Hepatocyte (in vitro differentiated cells): ENCODE results near the gene UBXN2A. TPM values are rescaled to one million over a fixed set of nuclear protein-coding genes. Genes with fewer than 3 reads are reported as not detected.

Source experiments
- DNase-seq: peaks from one replicate; pipeline ENCODE4 v3.0.0-alpha.2; 2016; ENCODE audit warnings: low spot score
- H2AFZ ChIP-seq: fragments of 200-600 bp; sonication (generic); 2 replicates; pipeline ENCODE4 v1.6.0; 2016; ENCODE audit warnings: antibody characterized with exemption, mild to moderate bottlenecking
- H3K27ac ChIP-seq: fragments of 200-600 bp; sonication (generic); 2 replicates; pipeline ENCODE4 v1.5.1; 2016; ENCODE audit warnings: mild to moderate bottlenecking
- H3K27me3 ChIP-seq: fragments of 200-600 bp; sonication (generic); 2 replicates; pipeline ENCODE4 v1.6.1; 2016
- H3K36me3 ChIP-seq: fragments of 200-600 bp; sonication (generic); replicated peaks from 2 replicates; pipeline ENCODE4 v1.5.1; 2016; ENCODE audit warnings: low read depth; ENCODE audit not compliant: insufficient read depth
- H3K4me1 ChIP-seq: fragments of 200-600 bp; sonication (generic); 2 replicates; pipeline ENCODE4 v1.5.1; 2016; ENCODE audit warnings: mild to moderate bottlenecking, moderate library complexity; ENCODE audit not compliant: insufficient read depth
- H3K4me2 ChIP-seq: fragments of 200-600 bp; sonication (generic); 2 replicates; pipeline ENCODE4 v1.6.0; 2016
- H3K4me3 ChIP-seq: fragments of 200-600 bp; sonication (generic); 2 replicates; pipeline ENCODE4 v1.5.1; 2016; ENCODE audit warnings: mild to moderate bottlenecking
- H3K79me2 ChIP-seq: fragments of 200-600 bp; sonication (generic); 2 replicates; pipeline ENCODE4 v1.6.0; 2017; ENCODE audit warnings: mild to moderate bottlenecking
- H3K9me2 ChIP-seq: fragments of 200-600 bp; sonication (generic); replicated peaks from 2 replicates; pipeline ENCODE4 v1.6.0; 2017; ENCODE audit warnings: mild to moderate bottlenecking; ENCODE audit not compliant: insufficient read depth
- H3K9me3 ChIP-seq: fragments of 200-600 bp; sonication (generic); 2 replicates; pipeline ENCODE4 v1.5.1; 2016; ENCODE audit warnings: low read depth, mild to moderate bottlenecking
- H4K20me1 ChIP-seq: fragments of 200-600 bp; sonication (generic); 2 replicates; pipeline ENCODE4 v1.6.0; 2016; ENCODE audit warnings: mild to moderate bottlenecking; ENCODE audit not compliant: insufficient read depth, poor library complexity, severe bottlenecking
- EZH2 ChIP-seq: fragments of 200-600 bp; sonication (generic); IDR thresholded peaks from 2 replicates; pipeline ENCODE4 v1.6.1; 2016; ENCODE audit warnings: antibody characterized with exemption, mild to moderate bottlenecking, borderline replicate concordance
- EZH2phosphoT487 ChIP-seq: fragments of 200-600 bp; sonication (generic); IDR thresholded peaks from one replicate; pipeline ENCODE4 v1.6.1; 2018; ENCODE audit warnings: antibody characterized with exemption, mild to moderate bottlenecking, low read depth, moderate library complexity; ENCODE audit not compliant: unreplicated experiment, severe bottlenecking
- WGBS: methylation state at CpG from one replicate; pipeline ENCODE4 v1.1.6; 2016; ENCODE audit warnings: low lambda C conversion rate; ENCODE audit errors: missing lambda C conversion rate; 5-methylcytosine and 5-hydroxymethylcytosine counted together
- polyA plus RNA-seq: library from polyadenylated mRNA; unstranded; fragments of >200 nt; fragmentation: Nextera tagmentation; extraction: Ambion mirVana; gene quantifications from 2 replicates; pipeline ENCODE4 v1.2.1, GENCODE V29; 2016
- total RNA-seq: library from RNA; depleted of rRNA; stranded (reverse); fragments of >200 nt; gene quantifications from 2 replicates; pipeline ENCODE4 v1.2.3, GENCODE V29; 2014
- TF ChIP-seq, protein P1 (sequence below): fragments of 200-600 bp; sonication (generic); IDR thresholded peaks from 2 replicates; pipeline ENCODE4 v1.5.1; 2016; ENCODE audit warnings: antibody characterized with exemption, mild to moderate bottlenecking; ENCODE audit not compliant: poor library complexity

The UBXN2A gene
- total and polyA plus RNA-seq, 2 experiments from 2014 or later: 15.9 to 16.4 TPM

DNA sequence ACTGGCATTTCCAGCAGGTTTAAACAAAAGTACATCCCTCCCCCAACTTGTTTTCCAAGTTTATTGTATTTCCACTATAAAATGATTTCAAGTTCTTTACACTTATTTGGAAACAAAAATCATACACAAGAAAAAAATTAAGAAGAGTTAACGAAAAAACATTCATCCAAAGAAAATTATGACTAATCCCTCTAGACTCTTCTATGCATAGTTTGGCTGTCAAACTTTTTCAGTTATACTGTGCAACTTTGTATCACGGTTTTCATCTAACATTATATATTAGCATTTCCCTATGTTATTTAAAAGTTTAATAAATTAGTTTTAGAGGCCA lies 106.3 kb downstream of the UBXN2A start:
- Histone ChIP-seq H3K36me3 (no peaks in the 10 kb centered on the region), H3K4me3 (peak overlapping the region; percentile 45), H3K4me1 (peaks cover 10% of the 10 kb centered on the region), H3K79me2 (peaks cover 5% of the 10 kb centered on the region), H3K9me3 (no peaks in the 10 kb centered on the region), H4K20me1 (no peaks in the 10 kb centered on the region), H2AFZ (peak overlapping the region; percentile 51), H3K27me3 (no peaks in the 10 kb centered on the region), H3K9me2 (no peaks in the 10 kb centered on the region), H3K27ac (no peak overlapping the region), H3K4me2 (peak overlapping the region; percentile 76)
- TF ChIP-seq EZH2 (no peak), EZH2phosphoT487 (no peak)
- TF ChIP-seq, protein P1, sequence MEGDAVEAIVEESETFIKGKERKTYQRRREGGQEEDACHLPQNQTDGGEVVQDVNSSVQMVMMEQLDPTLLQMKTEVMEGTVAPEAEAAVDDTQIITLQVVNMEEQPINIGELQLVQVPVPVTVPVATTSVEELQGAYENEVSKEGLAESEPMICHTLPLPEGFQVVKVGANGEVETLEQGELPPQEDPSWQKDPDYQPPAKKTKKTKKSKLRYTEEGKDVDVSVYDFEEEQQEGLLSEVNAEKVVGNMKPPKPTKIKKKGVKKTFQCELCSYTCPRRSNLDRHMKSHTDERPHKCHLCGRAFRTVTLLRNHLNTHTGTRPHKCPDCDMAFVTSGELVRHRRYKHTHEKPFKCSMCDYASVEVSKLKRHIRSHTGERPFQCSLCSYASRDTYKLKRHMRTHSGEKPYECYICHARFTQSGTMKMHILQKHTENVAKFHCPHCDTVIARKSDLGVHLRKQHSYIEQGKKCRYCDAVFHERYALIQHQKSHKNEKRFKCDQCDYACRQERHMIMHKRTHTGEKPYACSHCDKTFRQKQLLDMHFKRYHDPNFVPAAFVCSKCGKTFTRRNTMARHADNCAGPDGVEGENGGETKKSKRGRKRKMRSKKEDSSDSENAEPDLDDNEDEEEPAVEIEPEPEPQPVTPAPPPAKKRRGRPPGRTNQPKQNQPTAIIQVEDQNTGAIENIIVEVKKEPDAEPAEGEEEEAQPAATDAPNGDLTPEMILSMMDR: no peak
- 1% methylated on average over 2 of the region's 2 CpGs for WGBS
- no peak for DNase-seq

DNA sequence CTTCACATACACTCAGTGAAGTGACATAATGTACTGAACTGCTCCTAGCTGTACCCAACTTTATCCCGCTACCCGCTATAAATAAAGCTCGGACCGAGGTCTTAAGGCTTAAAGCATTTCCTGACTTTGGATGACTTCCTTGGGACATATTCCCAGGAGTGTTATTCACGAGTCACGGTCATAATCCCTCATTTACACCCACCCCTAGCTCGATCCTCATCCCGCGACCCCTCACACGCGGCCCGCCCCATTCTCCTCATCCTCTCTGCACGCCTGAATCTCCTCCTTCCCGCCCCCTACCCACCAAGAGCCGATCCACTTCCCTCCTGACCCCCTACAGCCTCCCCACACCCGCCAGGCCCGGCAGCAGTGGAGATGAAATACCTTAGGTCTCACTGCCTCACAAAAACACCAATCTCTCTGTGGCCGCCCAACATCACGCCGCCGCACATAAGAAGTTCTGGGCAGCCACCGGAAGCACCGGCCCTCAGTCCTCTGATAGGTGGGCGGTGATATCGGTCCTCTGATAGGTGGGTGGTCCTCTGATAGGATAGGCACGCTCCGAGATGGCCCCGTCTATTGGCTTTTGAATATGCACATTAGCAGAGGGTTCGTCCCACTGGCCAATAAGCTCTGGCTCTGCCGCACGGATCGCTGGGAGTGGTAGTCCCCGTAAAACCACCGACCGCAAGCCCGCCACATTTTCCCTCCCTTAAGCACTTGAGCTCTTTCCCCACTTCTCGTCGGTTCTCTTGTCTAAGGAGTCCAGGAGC lies 106.9 kb downstream of the UBXN2A start, which contains the start of gene WDCP:
TSS of gene WDCP (minus strand) at position 462 of the 773 bp plus-strand sequence. CDS start 7,897 bp downstream, outside the sequence.
- WGBS: under 1% methylated on average over 30 of the region's 38 CpGs
- Histone ChIP-seq H3K4me3 (peak within 1 kb of the TSS; percentile 45), H3K4me2 (peak within 1 kb of the TSS; percentile 76), H3K36me3 (no peaks in the 10 kb centered on the region), H4K20me1 (no peaks in the 10 kb centered on the region), H3K27ac (no peak within 1 kb of the TSS), H3K27me3 (no peaks in the 10 kb centered on the region), H3K79me2 (peaks cover 5% of the 10 kb centered on the region), H3K9me3 (no peaks in the 10 kb centered on the region), H3K4me1 (peaks cover 10% of the 10 kb centered on the region), H2AFZ (peak within 1 kb of the TSS; percentile 58), H3K9me2 (no peaks in the 10 kb centered on the region)
- TF ChIP-seq EZH2phosphoT487: no peak
- no peak for TF ChIP-seq EZH2
- TF ChIP-seq, protein P1: no peak
- peak; percentile 97 for DNase-seq

GRCh38 chr2:24047703-24048033 lies 107.4 kb downstream of the UBXN2A start:
- H2AFZ ChIP-seq: peak overlapping the region; percentile 58
- H3K27ac ChIP-seq: no peak overlapping the region
- H3K27me3 ChIP-seq: no peaks in the 10 kb centered on the region
- no peaks in the 10 kb centered on the region for H4K20me1 ChIP-seq
- no peaks in the 10 kb centered on the region for H3K9me3 ChIP-seq
- H3K79me2 ChIP-seq: peaks cover 5% of the 10 kb centered on the region
- H3K4me2 ChIP-seq: peak overlapping the region; percentile 66
- TF ChIP-seq, protein P1: no peak
- TF ChIP-seq EZH2: no peak
- TF ChIP-seq EZH2phosphoT487: no peak
- no peaks in the 10 kb centered on the region for H3K36me3 ChIP-seq
- 45% methylated on average over 8 of the region's 8 CpGs for WGBS
- peaks cover 10% of the 10 kb centered on the region for H3K4me1 ChIP-seq
- no peak overlapping the region for H3K4me3 ChIP-seq
- no peak for DNase-seq
- H3K9me2 ChIP-seq: no peaks in the 10 kb centered on the region
